ENCODE measurements around the gene CHD5.
"Not testable (repeated sequence)": the region's sequence is repeated elsewhere in the genome, so short reads cannot be mapped to it uniquely, and the experiment has no call there.

CHD5 gene

DNA sequence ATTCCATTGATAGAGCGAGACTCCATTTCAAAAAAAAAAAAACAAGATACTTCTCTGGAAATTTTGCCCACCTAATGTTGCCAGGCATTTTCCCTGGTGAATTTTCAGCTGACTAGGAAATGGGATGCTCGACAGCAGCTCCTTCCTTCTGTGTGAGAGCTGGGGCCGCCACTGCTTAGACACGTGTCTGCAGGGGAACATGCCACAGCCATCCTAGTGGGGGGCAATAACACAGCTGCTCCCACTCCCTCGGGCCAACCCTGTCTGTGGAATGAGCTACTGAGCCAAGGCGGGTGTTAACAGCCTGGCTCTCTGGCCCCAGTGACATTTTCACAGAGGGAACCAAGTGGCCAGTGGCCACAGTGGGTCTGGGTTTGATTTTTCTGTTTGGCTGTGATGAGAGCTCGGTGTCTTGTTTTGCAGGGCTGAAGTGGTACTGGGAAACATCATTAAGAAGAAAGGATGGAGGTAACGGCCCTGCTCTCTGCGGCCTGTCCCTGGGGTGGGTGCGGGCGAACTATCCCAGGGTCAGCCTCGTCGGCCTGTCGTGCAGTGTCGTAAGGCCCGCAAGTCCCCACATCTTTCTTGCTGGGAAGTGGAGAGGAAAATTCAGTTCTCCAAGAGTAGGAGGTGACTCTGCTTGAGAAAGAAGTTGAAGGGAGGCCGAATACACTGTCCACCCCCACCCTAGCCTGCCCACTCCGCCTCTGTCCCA lies 95.2 kb downstream of the CHD5 start:
- no peak for DNase-seq (ENCODE audit: low read depth)

DNA sequence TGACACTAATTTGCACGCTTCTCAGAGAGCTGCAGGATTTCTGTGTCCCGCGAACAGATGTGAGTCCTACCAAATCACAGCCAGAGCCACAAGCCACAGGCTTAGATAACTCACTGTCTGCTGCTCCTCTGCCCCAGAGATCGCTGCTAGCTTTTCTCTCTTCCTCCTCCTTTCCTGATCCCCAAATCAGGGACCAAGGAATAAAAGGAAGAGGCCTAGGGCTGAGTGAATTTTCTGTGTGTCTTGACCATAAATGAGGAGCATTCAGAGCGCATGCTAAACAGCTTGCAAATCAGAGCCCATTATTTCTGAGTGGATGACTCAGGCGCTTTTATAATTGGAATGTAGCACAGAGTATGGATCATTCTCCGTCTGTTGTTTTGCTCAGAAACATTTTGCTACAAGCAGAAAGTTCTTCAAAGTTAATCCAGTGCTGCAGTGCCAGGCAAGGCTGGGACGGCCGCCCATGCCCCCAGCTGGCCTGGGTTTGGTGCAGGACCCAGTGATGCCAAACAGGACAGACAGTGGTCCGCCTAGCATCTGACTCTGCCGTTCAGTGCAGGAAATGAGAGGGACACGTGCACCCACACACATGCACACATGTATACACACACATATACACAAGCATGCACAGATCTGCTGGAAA lies 96.2 kb downstream of the CHD5 start:
- no peak for DNase-seq (ENCODE audit: low read depth)

DNA sequence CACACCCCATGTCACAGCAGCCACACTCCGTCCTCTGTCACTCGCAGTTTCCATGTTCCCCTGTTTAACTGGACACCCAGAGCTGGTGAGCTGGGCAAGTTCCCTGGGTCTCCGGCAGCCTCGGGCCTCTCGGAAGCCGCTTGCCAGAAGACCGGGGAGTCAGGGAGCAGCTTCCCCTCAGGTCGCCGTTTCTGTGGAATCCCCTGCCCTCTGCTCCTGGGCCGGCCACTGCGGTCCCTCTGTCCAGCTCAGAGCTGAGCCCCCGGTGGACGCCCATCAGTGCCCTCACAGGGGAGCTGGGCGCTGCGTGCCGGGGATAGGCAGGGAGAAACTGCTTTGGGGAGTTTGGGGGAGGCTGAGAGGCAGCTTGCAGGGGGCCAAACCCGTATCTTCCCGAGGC lies 96.7 kb downstream of the CHD5 start:
- DNase-seq (ENCODE audit: low read depth) = no peak

DNA sequence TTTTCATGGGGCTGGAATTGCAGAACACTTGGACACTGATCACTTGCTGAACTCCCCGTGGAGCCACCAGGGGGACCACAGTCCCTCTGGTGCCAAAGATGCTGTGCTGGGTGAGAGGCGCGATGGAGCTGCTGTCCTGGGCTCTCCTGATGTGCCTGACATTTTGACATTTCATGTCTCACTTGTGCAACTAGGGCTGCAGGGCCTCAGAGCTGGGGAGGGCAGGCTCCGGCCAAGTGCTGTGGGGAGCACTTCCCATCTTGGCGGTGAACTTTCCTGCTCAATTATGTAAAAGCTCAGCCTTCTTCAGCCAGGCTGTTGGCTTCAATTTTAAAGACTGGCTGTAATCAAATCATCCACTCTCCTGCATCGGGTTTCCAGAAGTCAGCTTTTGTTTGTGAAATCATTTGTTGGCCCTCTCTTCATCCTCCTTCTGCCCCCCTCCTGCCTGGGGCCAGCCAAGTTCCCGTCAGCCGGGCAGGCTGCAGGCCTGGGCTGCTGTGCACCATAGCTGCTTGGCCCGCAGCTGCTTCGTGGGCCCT lies 97.6 kb downstream of the CHD5 start:
- no peak for DNase-seq (ENCODE audit: low read depth)

DNA sequence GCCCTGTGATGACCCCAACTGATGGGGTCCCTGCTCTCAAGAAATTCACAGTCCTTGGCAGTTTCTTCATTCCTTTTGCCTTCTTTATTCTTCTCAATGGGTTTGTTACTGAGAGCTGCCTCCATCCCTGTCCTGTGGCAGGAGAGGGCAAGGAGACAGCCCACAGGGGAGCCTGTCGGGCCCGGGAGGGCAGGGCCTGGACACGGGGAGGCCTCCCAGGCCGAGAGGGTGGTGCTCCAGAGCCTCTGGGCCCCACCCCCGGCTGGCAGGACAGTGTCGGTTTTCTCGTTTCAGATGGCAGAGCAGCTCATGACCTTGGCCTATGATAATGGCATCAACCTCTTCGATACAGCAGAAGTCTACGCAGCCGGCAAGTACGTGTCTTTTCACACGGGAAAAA lies 98.2 kb downstream of the CHD5 start:
- no peak for DNase-seq (ENCODE audit: low read depth)

DNA sequence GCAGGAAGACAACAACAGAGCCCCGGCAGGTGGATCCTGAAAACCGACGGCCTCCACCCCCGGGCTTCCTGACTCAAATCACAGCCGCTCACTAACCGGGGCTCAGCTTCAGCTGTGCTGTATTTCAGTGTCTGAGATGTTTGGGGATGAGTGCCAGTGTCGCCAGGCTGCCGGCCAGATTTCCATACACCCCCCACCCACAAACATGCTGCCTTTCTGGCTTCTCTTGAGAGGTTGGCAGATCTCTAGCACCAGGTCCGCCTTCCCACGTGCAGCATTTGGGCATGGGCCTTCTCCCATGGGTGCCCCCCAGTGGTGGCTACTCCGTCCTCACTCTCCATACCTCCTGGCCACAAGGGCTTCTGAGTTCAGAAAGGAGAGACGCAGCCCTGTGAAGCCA lies 99.7 kb downstream of the CHD5 start:
- no peak for DNase-seq (ENCODE audit: low read depth)

DNA sequence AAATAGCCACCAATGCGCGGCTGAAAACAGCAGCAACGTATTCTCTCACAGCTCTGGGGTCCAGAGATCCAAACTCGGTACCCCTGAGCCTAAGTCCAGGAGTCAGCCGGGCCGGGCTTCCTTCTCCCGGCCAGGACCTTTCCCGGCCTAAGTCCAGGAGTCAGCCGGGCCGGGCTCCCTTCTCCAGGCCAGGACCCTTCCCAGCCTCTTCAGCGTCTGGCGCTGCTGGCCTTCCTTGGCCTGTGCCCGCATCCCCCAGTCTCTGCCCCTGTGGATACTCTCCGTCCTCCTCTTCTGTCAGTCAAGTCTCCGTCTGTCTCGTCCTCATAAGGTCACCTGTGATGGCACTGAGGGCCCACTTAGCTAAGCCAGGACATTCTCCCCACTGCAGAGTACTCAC lies 102.2 kb downstream of the CHD5 start:
- DNase-seq (ENCODE audit: low read depth) = no peak

DNA sequence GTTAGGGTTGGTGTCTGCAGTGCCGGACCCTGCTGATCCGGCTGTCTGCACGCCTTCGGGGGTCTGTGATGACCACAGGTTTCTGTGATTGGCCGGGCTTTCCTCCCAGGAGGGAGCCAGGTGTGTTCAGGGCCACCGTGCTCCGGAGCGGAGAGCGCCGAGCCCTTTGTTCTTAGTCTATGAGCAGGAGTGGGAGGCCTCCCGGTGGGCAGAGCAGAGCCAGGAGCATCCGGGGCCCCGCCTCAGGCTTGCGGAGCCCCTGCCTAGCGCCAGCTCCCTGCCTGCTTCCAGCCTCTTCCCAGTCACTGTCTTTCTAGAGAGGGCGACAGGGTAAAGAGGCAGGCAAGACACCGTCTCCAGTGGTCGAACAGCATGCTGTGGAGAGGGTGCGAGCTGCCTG lies 102.6 kb downstream of the CHD5 start:
- DNase-seq (ENCODE audit: low read depth) = no peak

DNA sequence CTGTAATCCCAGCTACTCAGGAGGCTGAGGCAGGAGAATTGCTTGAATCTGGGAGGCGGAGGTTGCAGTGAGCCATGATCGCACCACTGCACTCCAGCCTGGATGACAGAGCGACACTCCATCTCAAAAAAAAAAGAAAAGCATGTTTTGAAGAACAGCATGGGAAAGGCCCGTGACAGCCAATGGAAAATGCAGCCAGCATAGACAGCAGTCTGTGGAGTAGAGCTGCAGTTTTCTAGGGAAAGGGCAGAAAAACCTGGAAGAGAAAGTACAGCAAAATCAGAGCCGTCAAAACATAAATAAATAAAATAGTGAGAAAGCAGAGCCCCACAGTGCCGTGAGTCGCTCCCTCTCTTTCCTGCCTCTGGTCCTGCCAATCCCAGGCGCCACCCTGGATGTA lies 103.1 kb downstream of the CHD5 start:
- DNase-seq (ENCODE audit: low read depth) = not testable (repeated sequence)

DNA sequence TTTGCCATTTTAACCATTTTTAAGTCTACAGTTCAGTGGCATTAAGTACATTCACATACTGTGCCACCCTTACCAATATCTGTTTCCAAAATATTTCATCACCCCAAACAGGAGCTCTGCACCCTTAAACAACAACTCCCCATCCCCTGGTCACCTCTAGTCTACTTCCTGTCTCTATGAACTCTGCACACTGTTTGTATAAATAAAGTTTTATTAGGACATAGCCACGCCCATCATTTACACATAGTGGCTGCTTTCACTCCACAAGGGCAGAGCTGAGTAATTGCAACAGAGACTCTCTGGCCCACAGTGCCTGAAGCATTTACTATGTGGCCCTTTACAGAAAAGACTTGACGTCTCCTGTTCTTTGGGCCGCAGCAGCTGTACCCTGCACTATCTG lies 104.4 kb downstream of the CHD5 start:
- DNase-seq (ENCODE audit: low read depth) = no peak

DNA sequence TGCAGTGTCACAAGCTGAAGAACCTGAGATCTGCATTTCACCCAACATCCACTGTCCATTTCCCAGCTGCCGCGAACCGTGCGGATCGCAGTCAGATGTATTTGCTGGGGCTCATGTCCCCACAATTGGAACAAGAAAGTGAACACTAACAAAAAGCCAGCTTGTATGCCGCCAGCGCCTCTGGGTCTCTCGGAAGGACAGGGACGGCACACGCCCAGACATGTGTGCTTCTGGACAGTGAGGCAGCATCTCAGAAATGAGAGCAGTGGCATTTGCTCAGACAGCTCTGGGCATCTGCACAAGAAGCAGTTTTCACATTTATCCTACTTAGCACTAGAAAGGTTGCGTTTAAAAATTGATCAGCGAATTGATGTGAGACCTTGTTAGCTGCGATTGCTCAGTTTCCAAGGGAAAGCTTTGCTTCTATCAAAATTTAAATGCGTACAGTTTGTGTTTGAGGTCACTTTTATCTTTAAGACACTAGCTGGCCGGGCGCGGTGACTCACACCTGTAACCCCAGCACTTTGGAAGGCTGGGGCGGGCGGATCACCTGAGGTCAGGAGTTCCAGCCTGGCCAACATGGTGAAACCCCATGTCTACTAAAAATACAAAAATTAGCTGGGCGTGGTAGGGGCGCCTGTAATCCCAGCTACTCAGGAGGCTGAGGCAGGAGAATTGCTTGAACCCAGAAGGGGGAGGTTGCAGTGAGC lies 105.8 kb downstream of the CHD5 start:
- no peak for DNase-seq (ENCODE audit: low read depth)

DNA sequence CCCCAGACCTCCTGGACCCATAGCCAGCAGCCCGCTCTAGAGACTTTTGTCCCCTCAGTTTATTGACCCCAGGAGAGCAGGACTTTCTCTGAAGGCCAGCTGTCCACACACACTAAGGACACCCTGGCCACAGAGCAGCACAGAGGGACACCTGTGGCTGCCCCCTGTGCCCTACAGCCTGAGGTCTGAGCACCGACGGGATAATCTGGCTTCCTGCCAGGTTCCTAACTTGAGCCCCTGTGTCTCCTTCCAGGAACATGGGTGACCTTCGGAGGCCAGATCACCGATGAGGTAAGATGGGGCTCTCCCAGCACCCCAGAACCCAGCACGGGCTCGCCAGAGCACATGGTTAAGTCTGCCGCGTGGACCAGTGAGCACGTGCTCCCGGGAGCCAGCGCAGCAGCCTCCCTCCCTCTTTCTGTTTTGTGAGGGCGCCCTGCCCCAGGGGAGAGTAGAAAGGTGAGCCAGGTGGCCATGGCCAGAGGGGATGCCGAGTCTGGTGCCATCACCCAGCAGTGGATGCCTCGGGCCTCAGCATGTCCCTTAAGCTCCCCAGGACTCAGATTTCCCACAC lies 106.6 kb downstream of the CHD5 start:
- no peak for DNase-seq (ENCODE audit: low read depth)

DNA sequence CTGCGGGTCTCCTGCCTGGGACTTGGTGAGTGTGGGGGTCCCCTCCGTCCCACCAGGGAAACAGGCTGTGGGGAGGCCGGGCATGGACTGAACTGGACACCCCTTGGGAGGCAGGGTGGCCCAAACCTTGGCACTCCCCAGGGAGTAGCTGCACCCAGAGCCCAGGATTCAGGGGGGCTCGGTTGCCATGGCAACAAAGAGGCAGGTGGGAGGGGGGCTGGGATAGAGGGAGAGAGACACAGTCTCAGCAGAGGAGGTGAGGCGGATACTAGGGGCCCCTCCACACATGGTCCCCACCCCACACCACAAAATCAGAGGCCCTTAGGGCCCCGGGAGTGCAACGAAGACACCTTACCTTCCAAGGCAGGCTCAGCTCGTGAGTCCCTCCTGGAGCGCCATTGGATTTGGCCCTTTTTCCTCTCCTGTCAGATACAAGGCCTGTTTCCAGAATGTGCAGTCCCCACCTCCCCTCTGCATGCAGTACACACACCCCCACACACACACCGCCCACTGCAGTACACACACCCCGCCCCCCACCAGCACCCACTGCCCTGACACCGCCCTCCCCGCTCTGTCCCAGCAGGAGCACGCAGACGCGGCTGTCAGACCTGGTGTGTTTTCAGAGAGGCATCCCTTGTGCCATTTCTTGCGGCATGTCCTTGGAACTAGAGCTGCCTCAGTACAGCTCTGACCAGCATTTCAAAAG lies 107.2 kb downstream of the CHD5 start:
- DNase-seq (ENCODE audit: low read depth) = no peak

DNA sequence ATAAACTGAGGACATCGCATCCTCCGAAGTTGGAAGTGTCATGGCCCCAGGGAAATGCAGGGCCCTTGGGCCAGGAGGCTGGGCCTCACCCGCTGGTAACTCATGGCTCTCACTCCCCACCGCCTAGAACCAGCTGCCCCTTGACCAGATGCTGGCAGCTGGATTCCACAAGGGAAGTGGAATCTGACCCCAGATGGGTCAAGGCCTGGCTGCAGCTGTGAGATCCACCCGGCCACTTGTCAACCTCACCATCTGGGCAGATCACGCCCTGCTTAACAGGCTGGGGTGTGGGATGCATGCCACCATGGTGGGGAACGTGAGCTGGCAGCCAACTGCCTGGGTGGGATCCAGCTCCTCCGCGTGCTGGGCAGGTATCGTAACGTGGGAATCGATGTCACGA lies 108.9 kb downstream of the CHD5 start:
- no peak for DNase-seq (ENCODE audit: low read depth)

DNA sequence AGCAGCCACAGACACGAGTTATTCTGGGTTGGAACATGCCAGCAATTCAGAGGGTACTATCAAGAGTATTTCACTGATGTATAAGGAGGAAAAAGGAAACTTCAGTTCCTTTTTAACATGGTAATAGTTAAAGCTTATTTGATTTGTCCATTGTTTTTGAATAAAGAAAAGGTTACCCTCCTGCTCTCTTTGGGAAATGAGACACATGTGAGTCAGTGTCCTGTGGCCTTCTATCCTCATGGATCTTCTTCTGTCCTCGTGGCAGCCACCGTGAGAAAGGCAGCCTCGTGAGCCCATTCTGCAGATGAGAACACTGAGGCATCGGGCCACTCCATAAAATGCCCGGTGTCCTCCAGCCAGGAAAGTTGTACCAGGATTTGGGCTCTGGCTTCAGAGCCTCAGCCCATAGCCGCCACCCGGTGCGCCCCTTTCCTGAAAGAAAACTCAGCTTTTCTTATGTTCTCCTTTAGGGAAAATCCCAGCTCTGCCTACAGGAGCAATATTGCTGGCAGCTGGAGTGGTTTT lies 109.6 kb downstream of the CHD5 start:
- DNase-seq (ENCODE audit: low read depth) = no peak

DNA sequence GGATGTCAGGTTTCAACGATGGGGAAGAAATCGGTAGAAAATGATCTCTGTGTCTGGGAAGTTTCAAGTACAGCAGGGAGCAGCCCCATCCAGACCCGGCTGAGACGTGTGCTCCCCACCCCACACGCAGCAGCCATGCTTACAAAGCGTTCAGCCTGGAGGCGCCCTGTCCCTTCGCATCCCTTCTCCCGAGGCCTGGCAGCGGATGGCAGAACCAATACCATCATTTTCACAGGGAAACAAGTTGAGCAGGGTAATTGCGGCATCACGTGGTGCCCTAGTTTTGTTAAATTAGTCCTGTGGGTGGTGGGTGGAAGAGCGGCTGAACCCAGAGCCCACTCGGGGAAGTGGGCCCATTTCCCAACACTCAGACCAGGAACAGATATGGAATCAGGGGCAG lies 110.5 kb downstream of the CHD5 start:
- DNase-seq (ENCODE audit: low read depth) = no peak

DNA sequence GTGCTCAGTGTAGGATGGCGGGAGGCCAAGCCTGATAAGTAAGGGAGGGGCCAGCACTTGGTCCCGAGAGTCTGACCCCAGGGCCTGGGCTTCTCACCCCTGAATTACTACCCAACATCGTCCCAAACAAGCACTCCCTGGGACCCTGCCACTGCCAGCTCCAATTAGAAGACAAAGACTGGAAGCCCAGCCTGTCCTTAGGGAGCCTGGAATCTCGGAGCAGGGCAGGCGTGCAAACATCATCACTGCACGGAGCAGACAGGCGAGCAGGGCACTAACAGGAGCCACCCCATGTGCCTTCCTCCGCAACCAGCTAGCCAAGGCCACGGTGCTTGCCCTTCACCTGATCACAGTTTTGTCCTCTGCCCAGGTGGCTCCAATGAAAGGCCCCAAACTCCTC lies 111.2 kb downstream of the CHD5 start:
- no peak for DNase-seq (ENCODE audit: low read depth)

DNA sequence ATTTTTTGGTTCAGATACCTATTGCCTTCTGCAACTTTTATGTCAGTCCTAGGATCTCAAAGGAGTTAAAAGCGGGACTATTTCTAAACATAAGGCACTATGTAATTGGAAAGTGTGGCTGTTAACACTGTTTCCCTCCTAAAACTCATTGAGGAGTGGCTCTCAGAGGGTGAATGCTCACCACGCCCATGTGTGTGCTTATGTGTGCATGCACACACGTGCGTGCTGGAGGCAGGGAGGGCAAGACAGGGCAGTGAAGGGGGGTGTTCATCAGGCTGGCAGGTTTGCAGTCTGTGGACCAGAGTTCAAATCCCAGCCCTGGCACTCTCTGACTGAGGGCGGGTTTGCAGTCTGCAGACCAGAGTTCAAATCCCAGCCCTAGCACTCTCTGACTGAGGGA lies 112.0 kb downstream of the CHD5 start:
- no peak for DNase-seq (ENCODE audit: low read depth)

DNA sequence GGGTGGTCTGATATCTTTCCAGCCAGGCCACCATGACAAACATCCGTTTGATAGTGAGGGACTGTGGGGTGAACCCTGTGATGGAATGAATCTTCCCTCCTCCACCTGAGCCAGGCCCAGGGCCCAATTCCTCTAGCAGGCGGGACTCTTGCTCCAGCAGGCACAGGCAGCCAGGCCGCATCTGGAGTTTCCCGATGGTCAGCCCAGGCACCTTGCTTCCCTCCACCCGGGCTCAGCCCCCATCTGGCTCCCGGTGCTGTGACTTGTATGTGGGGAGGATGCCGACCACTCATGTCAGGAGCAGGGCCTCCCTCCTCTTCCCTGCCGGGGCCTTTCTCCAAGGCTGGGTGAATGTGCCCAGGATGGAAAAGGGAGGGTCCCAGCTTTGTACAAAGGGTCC lies 113.4 kb downstream of the CHD5 start:
- no peak for DNase-seq (ENCODE audit: low read depth)

DNA sequence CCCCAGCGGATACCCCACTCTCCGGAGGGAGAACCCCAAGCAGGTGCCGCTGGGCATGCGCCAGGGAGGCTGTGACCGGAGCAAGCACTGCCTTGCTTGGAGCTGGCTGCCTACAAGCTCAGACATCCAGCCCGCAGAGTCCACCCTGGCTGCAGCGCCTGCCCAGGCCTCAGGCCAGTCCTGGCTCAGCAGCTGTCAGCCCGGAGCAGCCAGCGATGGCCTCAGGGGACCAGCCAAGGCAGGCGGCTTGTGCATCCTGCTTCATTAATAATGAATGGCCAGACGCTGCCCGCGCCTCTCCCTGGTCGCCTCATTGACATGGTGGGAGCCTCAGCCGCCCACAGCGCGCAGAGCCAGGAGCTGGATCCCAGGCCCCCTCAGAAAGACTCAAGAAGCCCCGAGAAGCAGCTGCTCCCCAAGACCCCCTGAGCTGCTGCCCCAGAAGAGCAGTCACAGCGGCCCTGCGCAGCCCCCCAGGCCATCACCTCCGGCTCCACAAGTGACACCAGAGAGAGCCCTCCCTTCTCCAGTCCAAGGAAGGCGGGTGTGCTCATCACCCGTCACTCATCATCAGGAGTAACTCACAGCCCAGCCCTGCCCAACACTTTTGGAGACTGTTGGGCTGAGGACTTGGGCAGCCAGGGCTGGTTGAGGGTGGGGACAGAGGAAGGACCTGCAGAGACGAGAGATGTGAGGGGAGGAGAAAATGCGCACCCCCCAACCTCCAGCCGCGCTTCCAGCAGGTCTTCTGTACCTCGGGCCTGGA lies 114.8 kb downstream of the CHD5 start:
- DNase-seq (ENCODE audit: low read depth) = no peak

DNA sequence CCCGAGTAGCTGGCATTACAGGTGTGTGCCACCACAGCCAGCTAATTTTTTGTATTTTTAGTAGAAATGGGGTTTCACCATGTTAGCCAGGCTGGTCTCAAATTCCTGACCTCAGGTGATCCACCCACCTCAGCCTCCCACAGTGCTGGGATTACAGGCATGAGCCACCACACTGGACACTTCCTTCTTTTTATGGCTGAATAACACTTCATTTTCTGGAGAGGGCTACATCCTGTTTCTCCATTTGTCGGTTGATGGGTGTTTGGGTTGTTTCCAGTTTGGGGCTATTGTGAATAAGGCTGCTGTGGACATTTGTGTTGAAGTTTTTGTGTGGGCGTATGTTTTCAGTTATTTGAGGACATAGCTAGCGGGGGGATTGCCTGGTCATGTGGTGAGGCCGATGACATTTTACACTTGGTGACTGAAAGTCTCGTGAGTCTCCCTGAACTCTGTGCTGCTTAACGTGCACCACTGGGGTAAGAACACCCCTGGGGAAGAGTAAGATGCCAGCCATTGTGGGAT lies 116.5 kb downstream of the CHD5 start:
- not testable (repeated sequence) for DNase-seq (ENCODE audit: low read depth)
